ENCODE results near the gene GLTPD2.
"Not testable (repeated sequence)": the region's sequence is repeated elsewhere in the genome, so short reads cannot be mapped to it uniquely, and the experiment has no call there.

The GLTPD2 gene

GRCh38 chr17:4811471-4811870, 22.7 kb downstream of the GLTPD2 start:
- DNase-seq = no peak

GRCh38 chr17:4812690-4813089, 23.9 kb downstream of the GLTPD2 start:
- no peak for DNase-seq

- no peak for DNase-seq
Measured at GRCh38 chr17:4815043-4815675, 26.4 kb downstream of the GLTPD2 start.

DNA sequence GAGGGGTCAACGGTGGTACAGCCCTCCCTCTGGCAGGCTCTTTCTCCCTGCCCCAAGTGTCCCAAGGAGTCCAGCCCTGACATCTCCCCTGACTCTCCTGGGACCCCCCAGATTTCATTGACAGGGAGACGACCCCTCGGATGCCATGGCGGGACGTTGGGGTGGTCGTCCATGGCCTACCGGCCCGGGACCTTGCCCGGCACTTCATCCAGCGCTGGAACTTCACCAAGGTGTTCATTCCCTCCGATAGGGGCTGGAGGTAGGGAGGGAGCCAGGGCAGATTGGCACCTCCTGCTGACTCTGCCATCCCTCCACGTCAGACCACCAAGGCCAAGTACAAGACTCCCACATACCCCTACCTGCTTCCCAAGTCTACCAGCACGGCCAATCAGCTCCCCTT, 28.1 kb downstream of the GLTPD2 start:
- no peak for DNase-seq

DNA sequence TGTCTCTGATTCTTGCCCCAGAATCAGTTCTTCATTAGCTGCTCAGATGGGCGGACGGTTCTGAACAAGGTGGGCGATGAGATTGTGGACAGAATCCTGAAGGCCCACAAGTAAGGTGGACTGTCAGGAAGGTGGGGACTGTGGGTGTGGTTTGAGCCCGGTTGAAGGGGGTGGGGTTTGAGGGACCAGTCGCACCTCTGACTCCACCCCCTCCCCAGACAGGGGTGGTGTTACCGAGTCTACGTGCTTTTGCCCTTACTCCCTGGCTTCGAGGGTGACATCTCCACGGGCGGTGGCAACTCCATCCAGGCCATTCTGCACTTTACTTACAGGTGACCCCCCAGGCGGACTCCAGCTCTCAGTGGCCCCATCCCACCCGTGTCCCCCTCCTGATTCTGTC, 29.5 kb downstream of the GLTPD2 start:
- DNase-seq = no peak

- DNase-seq = no peak
Measured at GRCh38 chr17:4822835-4823234, 34.1 kb downstream of the GLTPD2 start.

DNA sequence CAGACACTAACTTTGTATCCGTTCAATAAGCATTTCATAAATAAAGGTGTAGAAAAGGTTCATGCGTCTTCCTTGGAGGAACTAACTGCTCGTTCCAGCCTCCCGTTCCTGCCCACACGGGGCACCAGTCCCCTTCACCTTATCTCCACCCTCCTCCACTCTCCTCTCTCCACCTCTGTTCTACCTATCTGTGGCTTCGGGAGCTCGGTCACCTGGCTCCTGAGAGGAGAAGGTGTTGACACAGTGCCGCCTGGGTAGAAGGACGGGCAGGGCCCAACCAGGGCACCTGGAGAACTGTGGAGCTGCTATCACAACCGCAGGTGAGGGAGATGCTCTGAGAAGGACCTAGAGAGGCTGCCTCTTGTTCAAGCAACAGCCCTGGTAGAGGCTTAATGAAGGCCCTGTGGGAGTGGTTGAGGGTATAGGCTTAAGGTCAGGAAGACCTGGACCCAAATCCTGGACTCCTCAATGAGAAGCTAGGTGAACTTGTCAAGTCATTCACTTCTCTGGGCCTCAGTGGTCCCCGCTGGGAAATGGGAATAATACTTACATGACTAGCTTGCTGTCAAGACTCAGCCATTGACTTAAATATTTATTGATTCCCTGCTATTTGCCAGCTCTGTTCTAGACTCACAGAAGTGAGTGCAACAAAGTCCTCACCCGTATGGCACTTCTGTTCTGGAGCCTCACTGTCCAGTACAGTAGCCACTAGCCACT, 34.8 kb downstream of the GLTPD2 start:
- no peak for DNase-seq

- no peak for DNase-seq
Measured at GRCh38 chr17:4827399-4827798, 38.6 kb downstream of the GLTPD2 start.

DNA sequence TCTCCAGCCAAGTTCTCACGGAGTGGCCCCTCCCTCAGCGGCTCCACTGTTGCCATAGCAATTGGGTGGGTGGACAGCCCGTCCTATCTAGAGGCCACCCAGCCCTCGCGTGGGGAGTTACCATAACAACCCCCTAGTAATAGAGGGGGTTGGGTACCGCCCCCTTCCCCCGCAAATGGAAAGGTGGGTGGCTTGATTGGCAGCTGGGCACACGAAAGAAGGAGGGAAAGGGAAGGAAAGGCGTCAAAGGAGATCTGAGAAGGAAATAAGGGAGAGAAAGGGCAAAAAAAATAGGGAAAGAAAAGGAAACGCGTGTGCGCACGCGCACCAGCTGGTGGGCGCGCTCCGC, 44.0 kb downstream of the GLTPD2 start:
- not testable (repeated sequence) for DNase-seq

- peak; percentile 92 for DNase-seq
Measured at GRCh38 chr17:4833178-4833940, 44.6 kb downstream of the GLTPD2 start, which contains the start of gene MINK1. Gene MINK1 (plus strand): TSS chr17:4833340. CDS start chr17:4833584, 244 bp downstream.

DNA sequence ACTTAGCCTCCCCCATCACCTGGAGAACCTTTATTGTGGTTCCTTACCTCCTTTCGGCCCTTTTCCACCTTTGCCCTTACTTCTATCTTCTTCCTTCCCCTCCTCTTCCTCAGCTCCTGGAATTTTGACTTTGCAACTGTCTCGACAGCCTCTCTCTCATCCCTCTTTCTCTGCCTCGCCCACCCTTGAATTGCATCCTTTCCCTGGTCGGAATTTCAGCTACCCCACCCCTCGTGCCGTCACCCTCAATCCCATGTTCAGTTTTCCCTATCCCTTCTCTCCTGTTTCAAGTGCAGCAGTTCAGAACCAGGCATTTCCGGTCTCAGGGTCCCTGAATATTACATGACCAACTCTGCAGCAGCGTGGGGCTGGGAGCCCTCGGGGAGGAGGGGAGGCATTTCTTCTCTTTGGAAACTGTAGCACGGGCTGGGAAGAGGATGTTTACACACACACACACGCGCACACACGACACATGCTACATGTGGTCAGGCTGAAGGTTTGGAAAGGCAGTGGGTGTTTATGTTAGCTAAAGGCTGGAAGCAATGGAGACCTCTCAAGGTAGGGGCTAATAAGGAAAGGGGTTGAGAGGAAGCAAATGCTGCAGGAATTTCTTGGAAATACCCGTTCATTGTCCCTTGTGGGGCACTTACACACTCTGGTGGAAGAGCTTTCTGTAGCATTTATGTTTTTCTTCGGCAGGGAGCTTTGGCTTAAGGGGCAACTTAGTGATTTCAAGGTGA, 45.3 kb downstream of the GLTPD2 start:
- no peak for DNase-seq

DNA sequence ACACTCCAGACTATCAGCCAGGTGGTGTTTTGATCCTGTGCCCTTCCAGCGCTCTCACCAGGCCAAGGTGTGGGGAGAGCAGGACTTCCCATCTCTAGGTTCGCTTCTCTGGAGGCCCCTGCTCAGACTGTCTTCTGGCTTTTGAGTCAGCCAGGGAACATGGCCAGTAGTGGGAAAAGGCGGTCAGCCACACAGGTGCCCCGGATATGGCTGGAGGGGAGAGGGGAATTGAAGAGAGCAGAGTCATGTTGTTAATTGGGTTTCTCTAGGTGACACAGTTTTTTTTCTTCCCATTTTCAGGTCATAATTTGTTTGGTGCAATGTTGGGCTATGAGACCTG, 45.9 kb downstream of the GLTPD2 start:
- DNase-seq = no peak

GRCh38 chr17:4836221-4836620, 47.5 kb downstream of the GLTPD2 start:
- no peak for DNase-seq

- DNase-seq = no peak
Measured at GRCh38 chr17:4837471-4838308, 48.9 kb downstream of the GLTPD2 start.

GRCh38 chr17:4838309-4838785, 49.6 kb downstream of the GLTPD2 start:
- DNase-seq = no peak

DNA sequence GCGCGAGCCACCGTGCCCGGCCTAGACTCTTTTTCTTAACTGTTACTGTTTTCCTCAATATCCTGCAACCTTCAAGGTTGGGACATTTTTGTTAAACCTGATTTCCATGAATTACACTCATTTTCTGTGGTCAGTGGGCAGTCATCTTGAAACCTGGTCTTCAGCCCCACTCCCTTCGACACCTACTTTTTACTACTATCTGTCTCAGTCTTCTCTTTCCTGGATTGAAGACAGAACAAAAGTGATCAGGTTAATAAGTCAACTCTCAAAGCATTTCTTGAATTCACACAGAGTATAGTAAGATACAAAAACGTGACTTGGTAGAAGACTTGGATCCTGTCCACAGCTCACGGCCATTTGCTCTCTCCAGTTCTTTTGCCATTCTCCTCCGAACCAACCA, 50.5 kb downstream of the GLTPD2 start:
- DNase-seq = no peak

All from NCI-H1105 treated with DMSO at 0.1 percent for 48 hours (cell line).